Measurements from ENCODE around the gene FBXO22. TPM values are rescaled to one million over a fixed set of nuclear protein-coding genes. Genes with fewer than 3 reads are reported as not detected.

FBXO22 gene
- total RNA-seq, 1 experiment from 2014 or later, result 51.4 TPM

- H3K4me2 ChIP-seq (ENCODE audit: low read length), result no peak overlapping the region
- no peak overlapping the region for H3K4me3 ChIP-seq (ENCODE audit: low read length)
- H4K20me1 ChIP-seq (ENCODE audit: low read length), result no peaks in the 10 kb centered on the region
- H3K36me3 ChIP-seq (ENCODE audit: low read depth, low read length), result peaks cover 12% of the 10 kb centered on the region; the same call in 1 of the 2 replicates
- no peak overlapping the region for H3K9ac ChIP-seq (ENCODE audit: low read length)
- peak; percentile 65 for TF ChIP-seq CTCF (conservative IDR thresholded peaks at IDR 0.05; ENCODE audit: low read depth, low read length)
- no peak for TF ChIP-seq EZH2 (IDR thresholded peaks at IDR 0.05; ENCODE audit: low read length, unreplicated experiment)
- peak; percentile 50 for ATAC-seq
- peaks cover 17% of the 10 kb centered on the region for H3K79me2 ChIP-seq (ENCODE audit: low read length)
- POLR2A ChIA-PET (ENCODE audit: unreplicated experiment), result no interaction called here
- no peak overlapping the region for H2AFZ ChIP-seq (ENCODE audit: low read length)
- no peaks in the 10 kb centered on the region for H3K27me3 ChIP-seq (ENCODE audit: low read length)
- CTCF ChIA-PET, result interaction anchor here (0.6 kb wide), 2 partner anchors 112 kb away, joined by 3 to 4 read pairs; no protein-coding TSS in a partner anchor
- H3K9me3 ChIP-seq (ENCODE audit: low read length), result no peaks in the 10 kb centered on the region
- no peak overlapping the region for H3K27ac ChIP-seq (ENCODE audit: low read length)
- DNase-seq, result peak; percentile 50
- peaks cover 17% of the 10 kb centered on the region for H3K4me1 ChIP-seq (ENCODE audit: insufficient read depth, low read length)
- intact Hi-C loops (cut with micrococcal nuclease), result loop anchor here (5.0 to 10.0 kb wide), 5 partner anchors 80 to 213 kb away; partner anchors contain the start of genes TMEM266 and UBE2Q2
- BruUV-seq (replicated peaks), result no TSS peak
- H3K9me2 ChIP-seq (replicated peaks; ENCODE audit: low read length), result no peaks in the 10 kb centered on the region
- no peaks in the 10 kb centered on the region for H3F3A ChIP-seq (ENCODE audit: low read length, unreplicated experiment)
Measured at GRCh38 chr15:75921732-75922703, 18.3 kb downstream of the FBXO22 start.

GRCh38 chr15:75923756-75924155 is 20.1 kb downstream of the FBXO22 start:
- intact Hi-C loops (cut with micrococcal nuclease), result loop anchor here (5.0 to 10.0 kb wide), 5 partner anchors 81 to 211 kb away; partner anchors contain the start of genes TMEM266 and UBE2Q2
- H3K4me3 ChIP-seq (ENCODE audit: low read length), result no peak overlapping the region
- H3K36me3 ChIP-seq (ENCODE audit: low read depth, low read length), result peaks cover 4% of the 10 kb centered on the region; the same call in 1 of the 2 replicates
- H3K27me3 ChIP-seq (ENCODE audit: low read length), result no peaks in the 10 kb centered on the region
- DNase-seq (no peak), ATAC-seq (no peak)
- H3K4me1 ChIP-seq (ENCODE audit: insufficient read depth, low read length), result peaks cover 17% of the 10 kb centered on the region
- no peak for TF ChIP-seq CTCF (conservative IDR thresholded peaks at IDR 0.05; ENCODE audit: low read depth, low read length)
- TF ChIP-seq EZH2 (IDR thresholded peaks at IDR 0.05; ENCODE audit: low read length, unreplicated experiment), result no peak
- no peak for TF ChIP-seq EZH2phosphoT487 (IDR thresholded peaks at IDR 0.05; ENCODE audit: borderline replicate concordance, low read length)
- no TSS peak for BruUV-seq (replicated peaks)
- no peak overlapping the region for H3K27ac ChIP-seq (ENCODE audit: low read length)
- H3K9me2 ChIP-seq (replicated peaks; ENCODE audit: low read length), result no peaks in the 10 kb centered on the region
- ChIA-PET CTCF (interaction anchor here (0.5 kb wide), 1 partner anchor 319 kb away, joined by 7 read pairs; no protein-coding TSS in a partner anchor), POLR2A (ENCODE audit: unreplicated experiment) (no interaction called here)
- no peak overlapping the region for H2AFZ ChIP-seq (ENCODE audit: low read length)
- H3K79me2 ChIP-seq (ENCODE audit: low read length), result peaks cover 17% of the 10 kb centered on the region
- H4K20me1 ChIP-seq (ENCODE audit: low read length), result no peaks in the 10 kb centered on the region
- H3F3A ChIP-seq (ENCODE audit: low read length, unreplicated experiment), result no peaks in the 10 kb centered on the region
- no peaks in the 10 kb centered on the region for H3K9me3 ChIP-seq (ENCODE audit: low read length)
- no peak overlapping the region for H3K9ac ChIP-seq (ENCODE audit: low read length)
- H3K4me2 ChIP-seq (ENCODE audit: low read length), result no peak overlapping the region
